HG02759 (cell line): Measurements from ENCODE around the gene NTHL1.

ENCODE experiments used
- ATAC-seq: cut with Tn5 transposase; IDR thresholded peaks from one replicate; pipeline ENCODE4 v1.9.1; 2021; ENCODE audit warnings: mild to moderate bottlenecking, moderate library complexity; ENCODE audit not compliant: unreplicated experiment

The NTHL1 gene

GRCh38 chr16:1998360-1998835 is 49.2 kb downstream of the NTHL1 start:
- no peak for ATAC-seq

- no peak for ATAC-seq
These were observed 49.9 kb downstream of the NTHL1 start for GRCh38 chr16:1997494-1998359.

GRCh38 chr16:1993731-1994131 is 53.9 kb downstream of the NTHL1 start:
- ATAC-seq = no peak

- no peak for ATAC-seq
These were observed 54.8 kb downstream of the NTHL1 start for GRCh38 chr16:1992704-1993317.

GRCh38 chr16:1991948-1992703 is 55.5 kb downstream of the NTHL1 start:
- peak; percentile 60 for ATAC-seq

GRCh38 chr16:1991588-1991947 is 56.1 kb downstream of the NTHL1 start:
- no peak for ATAC-seq

- peak; percentile 30 for ATAC-seq
These were observed 56.5 kb downstream of the NTHL1 start for GRCh38 chr16:1991135-1991551.

- ATAC-seq = no peak
These were observed 57.1 kb downstream of the NTHL1 start for GRCh38 chr16:1990351-1991134.

GRCh38 chr16:1990101-1990350 is 57.6 kb downstream of the NTHL1 start:
- ATAC-seq = no peak
